Loucy (cell line): ENCODE measurements around the gene EGR1.

Source experiments
- H2AFZ ChIP-seq: fragments of 200-600 bp; sonication (generic); 2 replicates; pipeline ENCODE4 v1.6.0; 2016; ENCODE audit warnings: antibody characterized with exemption, mild to moderate bottlenecking, low read length, moderate library complexity
- H3F3A ChIP-seq: fragments of 200-600 bp; 2 replicates; pipeline ENCODE4 v1.6.0; 2016; ENCODE audit warnings: antibody characterized with exemption, low read depth, mild to moderate bottlenecking
- H3K27me3 ChIP-seq: fragments of 200-600 bp; sonication (generic); 2 replicates; pipeline ENCODE4 v1.6.1; 2014; ENCODE audit warnings: low read length, mild to moderate bottlenecking; ENCODE audit not compliant: insufficient read depth, poor library complexity, severe bottlenecking
- H3K36me3 ChIP-seq: fragments of 200-600 bp; sonication (generic); 2 replicates; pipeline ENCODE4 v1.6.1; 2016; ENCODE audit warnings: low read length; ENCODE audit not compliant: insufficient read depth
- H3K4me1 ChIP-seq: fragments of 200-600 bp; sonication (generic); 2 replicates; pipeline ENCODE4 v1.5.1; 2014; ENCODE audit warnings: low read length, mild to moderate bottlenecking; ENCODE audit not compliant: insufficient read depth, poor library complexity, severe bottlenecking
- H3K4me2 ChIP-seq: fragments of 200-600 bp; sonication (generic); 2 replicates; pipeline ENCODE4 v1.6.0; 2014; ENCODE audit warnings: antibody characterized with exemption, low read length, low read depth, mild to moderate bottlenecking; ENCODE audit not compliant: poor library complexity, severe bottlenecking
- H3K4me3 ChIP-seq: fragments of 200-600 bp; sonication (generic); 2 replicates; pipeline ENCODE4 v1.5.1; 2014; ENCODE audit warnings: low read length, mild to moderate bottlenecking, mixed read lengths; ENCODE audit not compliant: poor library complexity, severe bottlenecking
- H3K79me2 ChIP-seq: fragments of 200-600 bp; sonication (generic); 2 replicates; pipeline ENCODE4 v1.6.1; 2014; ENCODE audit warnings: low read length; ENCODE audit not compliant: insufficient read depth
- H3K9ac ChIP-seq: fragments of 200-600 bp; sonication (generic); 2 replicates; pipeline ENCODE4 v1.6.0; 2014; ENCODE audit warnings: mild to moderate bottlenecking, low read depth, low read length, moderate library complexity; ENCODE audit not compliant: poor library complexity, severe bottlenecking
- H3K9me2 ChIP-seq: fragments of 200-600 bp; sonication (generic); replicated peaks from 2 replicates; pipeline ENCODE4 v1.6.1; 2016; ENCODE audit warnings: low read depth, low read length, mixed read lengths
- H3K9me3 ChIP-seq: fragments of 200-600 bp; sonication (generic); 2 replicates; pipeline ENCODE4 v1.6.1; 2014; ENCODE audit warnings: mild to moderate bottlenecking, antibody characterized with exemption, low read length, low read depth; ENCODE audit not compliant: insufficient read depth
- H4K20me1 ChIP-seq: fragments of 200-600 bp; sonication (generic); 2 replicates; pipeline ENCODE4 v1.6.0; 2014; ENCODE audit warnings: antibody characterized with exemption, low read length, mild to moderate bottlenecking; ENCODE audit not compliant: insufficient read depth, poor library complexity, severe bottlenecking
- EZH2phosphoT487 ChIP-seq: fragments of 200-600 bp; IDR thresholded peaks from 2 replicates; pipeline ENCODE4 v1.6.1; 2018; ENCODE audit warnings: antibody characterized with exemption, mild to moderate bottlenecking, moderate library complexity, borderline replicate concordance
- TF ChIP-seq, protein P1 (sequence below): fragments of 200-600 bp; sonication (generic); conservative IDR thresholded peaks from 2 replicates; pipeline ENCODE4 v1.5.1; 2014; ENCODE audit warnings: mild to moderate bottlenecking, antibody characterized with exemption, low read length

Gene EGR1

DNA sequence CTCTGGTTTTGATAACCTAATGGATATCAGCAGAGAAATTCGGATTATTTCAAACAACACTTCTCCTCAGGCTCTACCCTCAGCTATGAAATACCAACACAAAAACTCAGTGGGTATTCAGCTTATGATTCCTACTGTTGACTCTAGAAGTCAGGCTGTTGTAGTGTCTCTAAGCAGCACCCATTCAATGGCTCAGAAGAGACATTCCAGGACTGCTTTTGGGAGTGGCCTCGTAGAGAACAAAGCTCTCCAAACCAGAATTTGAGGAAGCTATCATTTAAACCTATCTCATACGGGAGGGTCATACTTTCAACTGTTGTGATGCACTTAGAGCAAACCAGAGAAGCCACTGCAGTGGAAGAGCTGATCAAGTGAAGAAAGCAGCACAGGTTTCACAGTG lies 43.7 kb downstream of the EGR1 start:
- H3K9ac ChIP-seq = no peak overlapping the region
- no peaks in the 10 kb centered on the region for H4K20me1 ChIP-seq
- no peak overlapping the region for H3K4me3 ChIP-seq
- no peak overlapping the region for H3K4me2 ChIP-seq
- no peaks in the 10 kb centered on the region for H3F3A ChIP-seq
- H3K36me3 ChIP-seq = peaks cover 74% of the 10 kb centered on the region; the same call in 1 of the 2 replicates
- H3K9me2 ChIP-seq = no peaks in the 10 kb centered on the region
- no peaks in the 10 kb centered on the region for H3K79me2 ChIP-seq
- no peaks in the 10 kb centered on the region for H3K4me1 ChIP-seq
- no peaks in the 10 kb centered on the region for H3K27me3 ChIP-seq
- H3K9me3 ChIP-seq = no peaks in the 10 kb centered on the region
- no peak for TF ChIP-seq EZH2phosphoT487
- TF ChIP-seq, protein P1, sequence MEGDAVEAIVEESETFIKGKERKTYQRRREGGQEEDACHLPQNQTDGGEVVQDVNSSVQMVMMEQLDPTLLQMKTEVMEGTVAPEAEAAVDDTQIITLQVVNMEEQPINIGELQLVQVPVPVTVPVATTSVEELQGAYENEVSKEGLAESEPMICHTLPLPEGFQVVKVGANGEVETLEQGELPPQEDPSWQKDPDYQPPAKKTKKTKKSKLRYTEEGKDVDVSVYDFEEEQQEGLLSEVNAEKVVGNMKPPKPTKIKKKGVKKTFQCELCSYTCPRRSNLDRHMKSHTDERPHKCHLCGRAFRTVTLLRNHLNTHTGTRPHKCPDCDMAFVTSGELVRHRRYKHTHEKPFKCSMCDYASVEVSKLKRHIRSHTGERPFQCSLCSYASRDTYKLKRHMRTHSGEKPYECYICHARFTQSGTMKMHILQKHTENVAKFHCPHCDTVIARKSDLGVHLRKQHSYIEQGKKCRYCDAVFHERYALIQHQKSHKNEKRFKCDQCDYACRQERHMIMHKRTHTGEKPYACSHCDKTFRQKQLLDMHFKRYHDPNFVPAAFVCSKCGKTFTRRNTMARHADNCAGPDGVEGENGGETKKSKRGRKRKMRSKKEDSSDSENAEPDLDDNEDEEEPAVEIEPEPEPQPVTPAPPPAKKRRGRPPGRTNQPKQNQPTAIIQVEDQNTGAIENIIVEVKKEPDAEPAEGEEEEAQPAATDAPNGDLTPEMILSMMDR = no peak
- H2AFZ ChIP-seq = no peak overlapping the region

DNA sequence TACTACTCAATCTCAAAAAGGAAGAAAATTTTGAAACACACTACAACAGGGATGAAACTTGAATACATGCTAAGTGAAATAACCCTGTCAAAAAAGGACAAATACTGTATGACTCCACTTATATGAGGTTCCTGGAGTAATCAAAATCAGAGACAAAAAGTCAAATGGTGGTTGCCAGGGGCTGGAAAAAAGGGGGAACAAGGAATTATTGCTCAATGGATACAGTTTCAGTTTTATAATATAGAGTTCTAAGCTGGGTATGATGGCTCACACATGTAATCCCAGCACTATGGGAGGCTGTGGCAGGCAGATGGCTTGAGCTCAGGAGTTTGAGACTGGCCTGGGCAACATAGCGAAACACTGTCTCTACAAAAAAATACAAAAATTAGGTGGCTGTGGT lies 48.7 kb downstream of the EGR1 start:
- H3K9me3 ChIP-seq = no peaks in the 10 kb centered on the region
- no peak overlapping the region for H2AFZ ChIP-seq
- no peaks in the 10 kb centered on the region for H3K27me3 ChIP-seq
- H3F3A ChIP-seq = no peaks in the 10 kb centered on the region
- no peak overlapping the region for H3K4me3 ChIP-seq
- H3K4me1 ChIP-seq = no peaks in the 10 kb centered on the region
- no peak overlapping the region for H3K4me2 ChIP-seq
- peaks cover 4% of the 10 kb centered on the region for H4K20me1 ChIP-seq
- no peaks in the 10 kb centered on the region for H3K9me2 ChIP-seq
- no peak for TF ChIP-seq EZH2phosphoT487
- TF ChIP-seq, protein P1 = no peak
- H3K36me3 ChIP-seq = peaks cover 97% of the 10 kb centered on the region
- no peak overlapping the region for H3K9ac ChIP-seq
- H3K79me2 ChIP-seq = peaks cover 7% of the 10 kb centered on the region; the same call in 1 of the 2 replicates

DNA sequence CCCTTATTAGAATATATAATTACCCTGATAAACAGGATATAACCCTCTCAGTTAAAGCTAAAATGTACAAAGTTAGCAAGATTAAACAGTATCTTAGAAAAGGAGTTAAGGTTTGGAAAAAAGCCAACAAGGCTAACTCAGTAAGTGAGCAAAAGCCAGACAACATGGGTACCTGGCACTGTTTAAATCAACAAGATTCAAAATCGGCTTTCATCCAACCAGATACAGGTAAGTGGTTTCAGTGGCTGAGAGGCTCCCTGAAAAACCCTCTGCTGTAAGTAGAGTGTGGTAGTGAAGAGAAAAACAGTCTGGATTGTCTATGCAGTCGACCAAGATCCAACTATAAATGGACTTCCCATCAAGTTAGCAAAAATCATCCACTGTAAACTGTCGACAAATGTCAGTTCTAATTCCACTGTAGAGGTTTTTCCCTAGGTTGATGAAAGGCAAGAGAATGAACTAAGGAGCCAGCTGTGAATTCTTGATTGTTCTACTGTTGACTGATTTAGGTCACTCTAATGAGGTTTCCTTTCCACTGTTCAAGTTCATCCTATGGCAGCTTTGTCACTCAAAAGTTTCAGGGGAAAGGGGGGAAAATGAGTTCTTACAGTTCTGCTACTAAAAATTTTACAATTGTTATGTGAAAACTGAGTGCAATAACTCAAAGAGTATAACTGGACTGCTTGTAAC lies 50.4 kb downstream of the EGR1 start:
- Histone ChIP-seq H3F3A (no peaks in the 10 kb centered on the region), H3K9me2 (no peaks in the 10 kb centered on the region), H3K36me3 (peaks cover 83% of the 10 kb centered on the region), H3K4me1 (no peaks in the 10 kb centered on the region), H3K4me2 (no peak overlapping the region), H3K79me2 (peaks cover 16% of the 10 kb centered on the region; the same call in 1 of the 2 replicates), H4K20me1 (peaks cover 10% of the 10 kb centered on the region), H3K9ac (no peak overlapping the region), H2AFZ (no peak overlapping the region), H3K27me3 (no peaks in the 10 kb centered on the region), H3K4me3 (no peak overlapping the region), H3K9me3 (no peaks in the 10 kb centered on the region)
- TF ChIP-seq, protein P1 = no peak
- no peak for TF ChIP-seq EZH2phosphoT487
